Omental fat pad (tissue), 4 donors: ENCODE measurements around the gene PTX4. TPM values are rescaled to one million over a fixed set of nuclear protein-coding genes. Genes with fewer than 3 reads are reported as not detected.

ENCODE experiments used
- ATAC-seq: fragments of 150-250 bp; one replicate; pipeline ENCODE4 v1.9.1; 2016; ENCODE audit warnings: mild to moderate bottlenecking, moderate library complexity; ENCODE audit not compliant: low FRiP score
- DNase-seq: peaks from one replicate; pipeline ENCODE4 v3.0.0-alpha.2; 2019; ENCODE audit warnings: low spot score
- total RNA-seq, 4 donors: library from RNA; depleted of rRNA; stranded (reverse); fragments of >200 nt; gene quantifications; one replicate each; pipeline ENCODE4 v1.1.0, GENCODE V29; 2016
- TF ChIP-seq, protein P1 (sequence below), 3 donors: fragments of 450-650 bp; IDR thresholded peaks; one replicate each; pipeline ENCODE4 v1.5.1; 2016 to 2017; ENCODE audit warnings: antibody characterized with exemption in 3 of 3, mild to moderate bottlenecking in 3 of 3, moderate library complexity in 2 of 3

PTX4 gene
- total RNA-seq, 4 donors from 2014 or later, result not detected

GRCh38 chr16:1452530-1452929 lies 36.2 kb downstream of the PTX4 start:
- no peak for DNase-seq

DNA sequence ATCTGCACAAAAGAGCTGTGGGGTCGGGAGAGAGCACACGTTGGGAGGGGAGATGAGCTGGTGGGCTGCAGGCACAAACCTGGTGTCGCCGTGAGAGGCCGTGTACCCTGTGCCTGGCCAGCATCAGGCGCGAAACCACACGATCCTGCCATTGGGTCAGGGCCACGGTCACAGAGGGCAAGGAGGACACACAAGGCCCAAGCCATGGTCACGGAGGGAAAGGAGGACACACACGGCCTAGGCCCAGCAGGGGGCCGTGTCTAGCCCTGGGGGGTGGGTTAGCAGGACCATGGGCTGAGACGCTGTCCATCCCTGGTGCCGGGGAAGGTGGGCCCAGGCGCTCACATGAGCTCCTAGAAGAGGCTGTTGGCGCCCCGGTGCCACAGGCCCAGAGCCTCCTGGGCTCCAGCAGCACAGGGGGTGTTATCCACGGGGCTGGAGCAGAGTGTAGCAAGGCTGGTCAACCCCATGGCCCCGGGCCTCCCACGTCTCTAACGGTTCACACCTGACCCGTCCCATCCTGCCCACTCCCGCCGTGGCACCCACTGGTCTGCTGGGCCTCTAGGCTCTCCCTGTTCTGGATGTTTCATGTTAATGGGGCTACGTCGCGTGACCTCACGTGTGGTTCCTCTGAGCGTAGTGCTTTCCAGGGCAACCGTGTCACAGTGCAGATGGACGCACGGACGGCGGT lies 36.9 kb downstream of the PTX4 start:
- ATAC-seq (no peak), DNase-seq (no peak)
- TF ChIP-seq, protein P1, sequence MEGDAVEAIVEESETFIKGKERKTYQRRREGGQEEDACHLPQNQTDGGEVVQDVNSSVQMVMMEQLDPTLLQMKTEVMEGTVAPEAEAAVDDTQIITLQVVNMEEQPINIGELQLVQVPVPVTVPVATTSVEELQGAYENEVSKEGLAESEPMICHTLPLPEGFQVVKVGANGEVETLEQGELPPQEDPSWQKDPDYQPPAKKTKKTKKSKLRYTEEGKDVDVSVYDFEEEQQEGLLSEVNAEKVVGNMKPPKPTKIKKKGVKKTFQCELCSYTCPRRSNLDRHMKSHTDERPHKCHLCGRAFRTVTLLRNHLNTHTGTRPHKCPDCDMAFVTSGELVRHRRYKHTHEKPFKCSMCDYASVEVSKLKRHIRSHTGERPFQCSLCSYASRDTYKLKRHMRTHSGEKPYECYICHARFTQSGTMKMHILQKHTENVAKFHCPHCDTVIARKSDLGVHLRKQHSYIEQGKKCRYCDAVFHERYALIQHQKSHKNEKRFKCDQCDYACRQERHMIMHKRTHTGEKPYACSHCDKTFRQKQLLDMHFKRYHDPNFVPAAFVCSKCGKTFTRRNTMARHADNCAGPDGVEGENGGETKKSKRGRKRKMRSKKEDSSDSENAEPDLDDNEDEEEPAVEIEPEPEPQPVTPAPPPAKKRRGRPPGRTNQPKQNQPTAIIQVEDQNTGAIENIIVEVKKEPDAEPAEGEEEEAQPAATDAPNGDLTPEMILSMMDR (IDR thresholded peaks at IDR 0.05), result no peak

More at GRCh38 chr16:1452530-1452929, 36.2 kb downstream of the PTX4 start:
- TF ChIP-seq, protein P1 (IDR thresholded peaks at IDR 0.05), result no peak
- ATAC-seq, result no peak

DNA sequence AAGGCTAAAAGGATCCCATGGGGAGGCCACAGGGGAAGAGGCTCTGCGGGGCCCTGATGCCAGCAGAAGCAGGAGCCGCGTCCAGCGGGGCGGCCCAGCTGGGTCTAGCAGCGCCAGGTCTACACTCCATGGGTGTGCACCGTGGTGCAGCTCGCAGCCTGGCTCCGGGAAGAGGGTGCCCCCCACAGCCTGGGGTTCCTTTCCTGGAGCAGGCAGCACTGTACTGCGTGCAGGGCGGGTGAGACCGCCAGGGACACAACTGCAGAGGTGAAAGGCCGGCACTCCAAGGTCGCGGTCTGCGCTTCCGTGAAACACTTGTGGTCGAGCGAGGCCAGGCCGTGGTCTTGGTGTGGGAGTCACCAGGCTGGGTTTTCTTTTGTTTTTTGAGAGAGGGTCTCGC lies 37.9 kb downstream of the PTX4 start:
- DNase-seq (no peak), ATAC-seq (no peak)
- TF ChIP-seq, protein P1 (IDR thresholded peaks at IDR 0.05), result no peak

- TF ChIP-seq, protein P1 (IDR thresholded peaks at IDR 0.05), result no peak
- DNase-seq (no peak), ATAC-seq (no peak)
Measured at GRCh38 chr16:1450218-1450617, 38.5 kb downstream of the PTX4 start.

DNA sequence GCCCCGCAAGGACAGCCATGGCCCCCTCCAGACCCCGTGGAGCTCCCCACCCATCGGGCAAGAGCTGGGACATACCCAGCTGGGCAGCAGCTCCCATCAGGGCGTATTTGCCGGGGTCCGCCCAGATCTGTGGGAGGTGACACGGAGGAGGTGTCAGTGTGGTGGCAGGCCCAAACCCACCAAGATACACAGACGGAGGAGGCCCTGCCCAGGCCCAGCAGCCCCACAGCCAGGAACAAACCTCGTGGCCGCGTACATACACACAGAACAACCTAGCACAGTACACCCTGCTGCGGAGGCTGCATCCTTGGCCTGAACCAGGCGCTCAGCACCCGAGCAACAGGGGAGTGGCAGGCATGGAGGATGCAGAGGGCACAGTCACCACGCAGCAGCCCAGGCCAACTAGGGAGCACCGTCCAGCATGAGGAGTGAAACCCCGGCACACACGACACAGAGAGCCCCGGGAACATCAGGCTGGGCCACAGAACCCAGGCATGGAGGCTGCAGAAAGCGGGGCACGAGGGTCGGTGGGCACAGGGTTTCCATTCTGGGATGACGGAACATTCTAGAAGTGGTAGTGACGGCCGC lies 39.4 kb downstream of the PTX4 start:
- TF ChIP-seq, protein P1 (IDR thresholded peaks at IDR 0.05), result no peak

GRCh38 chr16:1448536-1449116 lies 40.1 kb downstream of the PTX4 start:
- DNase-seq, result no peak
- ATAC-seq, result no peak

More for the DNA sequence above, 39.4 kb downstream of the PTX4 start:
- no peak for DNase-seq
- ATAC-seq, result no peak

More at GRCh38 chr16:1448536-1449116, 40.1 kb downstream of the PTX4 start:
- TF ChIP-seq, protein P1 (IDR thresholded peaks at IDR 0.05), result no peak
